ENCODE measurements around the gene GPS1. TPM values are rescaled to one million over a fixed set of nuclear protein-coding genes. Genes with fewer than 3 reads are reported as not detected.

The GPS1 gene
- total and polyA plus RNA-seq, 2 experiments from 2014 or later: 136 to 242 TPM

GRCh38 chr17:82049106-82049505 lies 2.6 kb upstream of the GPS1 start:
- Mint-ChIP-seq H3K4me1 (no peaks in the 10 kb centered on the region; the same call in 2 of the 3 replicates), H3K27me3 (ENCODE audit: insufficient read depth, low read depth, poor library complexity) (peaks cover 11% of the 10 kb centered on the region), H3K36me3 (ENCODE audit: low read depth) (peaks cover 8% of the 10 kb centered on the region), H3K9me3 (no peaks in the 10 kb centered on the region), H3K4me3 (no peak overlapping the region), H3K27ac (no peak overlapping the region)
- peaks cover 9% of the 10 kb centered on the region; the same call in 1 of the 2 replicates for H3K79me2 ChIP-seq (replicated peaks; ENCODE audit: insufficient read depth)
- no peak overlapping the region for H3K4me2 ChIP-seq
- 0 out of 2 replicates have a peak, but pooled peaks cover 6% of the 10 kb centered on the region for H3F3A ChIP-seq (replicated peaks; ENCODE audit: low read depth)
- no peaks in the 10 kb centered on the region for H3K9me2 ChIP-seq (ENCODE audit: insufficient read depth)
- DNase-seq (ENCODE audit: low spot score): no peak
- no peak for ATAC-seq
- TF ChIP-seq ZNF331 (CRISPR knock-in tag; IDR thresholded peaks at IDR 0.05; ENCODE audit: low read depth): no peak
- no peak overlapping the region for H2AFZ ChIP-seq
- no peaks in the 10 kb centered on the region for H3K27me3 ChIP-seq (ENCODE audit: insufficient read depth)
- H3K27ac ChIP-seq (ENCODE audit: low read depth): no peak overlapping the region
- H3K36me3 ChIP-seq (ENCODE audit: insufficient read depth): no peaks in the 10 kb centered on the region
- no peak overlapping the region for H3K4me3 ChIP-seq
- H3K4me1 ChIP-seq (ENCODE audit: insufficient read depth): no peaks in the 10 kb centered on the region
- H4K20me1 ChIP-seq (replicated peaks; ENCODE audit: insufficient read depth): peaks cover 8% of the 10 kb centered on the region; the same call in 1 of the 2 replicates

GRCh38 chr17:82049521-82049971 lies 2.2 kb upstream of the GPS1 start:
- H3K9me3 Mint-ChIP-seq: no peaks in the 10 kb centered on the region
- Histone ChIP-seq H3K9me2 (ENCODE audit: insufficient read depth) (no peaks in the 10 kb centered on the region), H3K79me2 (replicated peaks; ENCODE audit: insufficient read depth) (peaks cover 9% of the 10 kb centered on the region; the same call in 1 of the 2 replicates), H3F3A (replicated peaks; ENCODE audit: low read depth) (0 out of 2 replicates have a peak, but pooled peaks cover 6% of the 10 kb centered on the region), H3K27ac (ENCODE audit: low read depth) (no peak overlapping the region), H3K4me1 (ENCODE audit: insufficient read depth) (no peaks in the 10 kb centered on the region), H3K4me2 (no peak overlapping the region), H2AFZ (no peak overlapping the region), H3K36me3 (ENCODE audit: insufficient read depth) (no peaks in the 10 kb centered on the region), H3K27me3 (ENCODE audit: insufficient read depth) (no peaks in the 10 kb centered on the region), H3K4me3 (no peak overlapping the region), H4K20me1 (replicated peaks; ENCODE audit: insufficient read depth) (peaks cover 8% of the 10 kb centered on the region; the same call in 1 of the 2 replicates)
- ATAC-seq: no peak
- no peak overlapping the region for H3K4me3 Mint-ChIP-seq
- H3K27ac Mint-ChIP-seq: no peak overlapping the region
- H3K4me1 Mint-ChIP-seq: no peaks in the 10 kb centered on the region; the same call in 2 of the 3 replicates
- TF ChIP-seq POLR2AphosphoS5 (IDR thresholded peaks at IDR 0.05; ENCODE audit: low read depth) (no peak), ZNF114 (CRISPR knock-in tag; IDR thresholded peaks at IDR 0.05) (no peak), STAT1 (IDR thresholded peaks at IDR 0.05; ENCODE audit: unreplicated experiment) (no peak), ZNF331 (CRISPR knock-in tag; IDR thresholded peaks at IDR 0.05; ENCODE audit: low read depth) (no peak), JUNB (IDR thresholded peaks at IDR 0.05; ENCODE audit: unreplicated experiment) (no peak), CREB1 (CRISPR knock-in tag; IDR thresholded peaks at IDR 0.05; ENCODE audit: low read depth) (no peak), NANOG (IDR thresholded peaks at IDR 0.05; ENCODE audit: borderline replicate concordance) (no peak), CTCF (conservative IDR thresholded peaks at IDR 0.05; ENCODE audit: low read depth in 2 of 2) (no peak)
- TF ChIP-seq, protein P1, sequence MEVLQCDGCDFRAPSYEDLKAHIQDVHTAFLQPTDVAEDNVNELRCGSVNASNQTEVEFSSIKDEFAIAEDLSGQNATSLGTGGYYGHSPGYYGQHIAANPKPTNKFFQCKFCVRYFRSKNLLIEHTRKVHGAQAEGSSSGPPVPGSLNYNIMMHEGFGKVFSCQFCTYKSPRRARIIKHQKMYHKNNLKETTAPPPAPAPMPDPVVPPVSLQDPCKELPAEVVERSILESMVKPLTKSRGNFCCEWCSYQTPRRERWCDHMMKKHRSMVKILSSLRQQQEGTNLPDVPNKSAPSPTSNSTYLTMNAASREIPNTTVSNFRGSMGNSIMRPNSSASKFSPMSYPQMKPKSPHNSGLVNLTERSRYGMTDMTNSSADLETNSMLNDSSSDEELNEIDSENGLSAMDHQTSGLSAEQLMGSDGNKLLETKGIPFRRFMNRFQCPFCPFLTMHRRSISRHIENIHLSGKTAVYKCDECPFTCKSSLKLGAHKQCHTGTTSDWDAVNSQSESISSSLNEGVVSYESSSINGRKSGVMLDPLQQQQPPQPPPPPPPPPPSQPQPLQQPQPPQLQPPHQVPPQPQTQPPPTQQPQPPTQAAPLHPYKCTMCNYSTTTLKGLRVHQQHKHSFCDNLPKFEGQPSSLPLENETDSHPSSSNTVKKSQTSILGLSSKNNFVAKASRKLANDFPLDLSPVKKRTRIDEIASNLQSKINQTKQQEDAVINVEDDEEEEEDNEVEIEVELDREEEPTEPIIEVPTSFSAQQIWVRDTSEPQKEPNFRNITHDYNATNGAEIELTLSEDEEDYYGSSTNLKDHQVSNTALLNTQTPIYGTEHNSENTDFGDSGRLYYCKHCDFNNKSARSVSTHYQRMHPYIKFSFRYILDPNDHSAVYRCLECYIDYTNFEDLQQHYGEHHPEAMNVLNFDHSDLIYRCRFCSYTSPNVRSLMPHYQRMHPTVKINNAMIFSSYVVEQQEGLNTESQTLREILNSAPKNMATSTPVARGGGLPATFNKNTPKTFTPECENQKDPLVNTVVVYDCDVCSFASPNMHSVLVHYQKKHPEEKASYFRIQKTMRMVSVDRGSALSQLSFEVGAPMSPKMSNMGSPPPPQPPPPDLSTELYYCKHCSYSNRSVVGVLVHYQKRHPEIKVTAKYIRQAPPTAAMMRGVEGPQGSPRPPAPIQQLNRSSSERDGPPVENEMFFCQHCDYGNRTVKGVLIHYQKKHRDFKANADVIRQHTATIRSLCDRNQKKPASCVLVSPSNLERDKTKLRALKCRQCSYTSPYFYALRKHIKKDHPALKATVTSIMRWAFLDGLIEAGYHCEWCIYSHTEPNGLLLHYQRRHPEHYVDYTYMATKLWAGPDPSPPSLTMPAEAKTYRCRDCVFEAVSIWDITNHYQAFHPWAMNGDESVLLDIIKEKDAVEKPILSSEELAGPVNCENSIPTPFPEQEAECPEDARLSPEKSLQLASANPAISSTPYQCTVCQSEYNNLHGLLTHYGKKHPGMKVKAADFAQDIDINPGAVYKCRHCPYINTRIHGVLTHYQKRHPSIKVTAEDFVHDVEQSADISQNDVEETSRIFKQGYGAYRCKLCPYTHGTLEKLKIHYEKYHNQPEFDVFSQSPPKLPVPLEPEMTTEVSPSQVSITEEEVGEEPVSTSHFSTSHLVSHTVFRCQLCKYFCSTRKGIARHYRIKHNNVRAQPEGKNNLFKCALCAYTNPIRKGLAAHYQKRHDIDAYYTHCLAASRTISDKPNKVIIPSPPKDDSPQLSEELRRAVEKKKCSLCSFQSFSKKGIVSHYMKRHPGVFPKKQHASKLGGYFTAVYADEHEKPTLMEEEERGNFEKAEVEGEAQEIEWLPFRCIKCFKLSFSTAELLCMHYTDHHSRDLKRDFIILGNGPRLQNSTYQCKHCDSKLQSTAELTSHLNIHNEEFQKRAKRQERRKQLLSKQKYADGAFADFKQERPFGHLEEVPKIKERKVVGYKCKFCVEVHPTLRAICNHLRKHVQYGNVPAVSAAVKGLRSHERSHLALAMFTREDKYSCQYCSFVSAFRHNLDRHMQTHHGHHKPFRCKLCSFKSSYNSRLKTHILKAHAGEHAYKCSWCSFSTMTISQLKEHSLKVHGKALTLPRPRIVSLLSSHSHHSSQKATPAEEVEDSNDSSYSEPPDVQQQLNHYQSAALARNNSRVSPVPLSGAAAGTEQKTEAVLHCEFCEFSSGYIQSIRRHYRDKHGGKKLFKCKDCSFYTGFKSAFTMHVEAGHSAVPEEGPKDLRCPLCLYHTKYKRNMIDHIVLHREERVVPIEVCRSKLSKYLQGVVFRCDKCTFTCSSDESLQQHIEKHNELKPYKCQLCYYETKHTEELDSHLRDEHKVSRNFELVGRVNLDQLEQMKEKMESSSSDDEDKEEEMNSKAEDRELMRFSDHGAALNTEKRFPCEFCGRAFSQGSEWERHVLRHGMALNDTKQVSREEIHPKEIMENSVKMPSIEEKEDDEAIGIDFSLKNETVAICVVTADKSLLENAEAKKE (CRISPR knock-in tag; IDR thresholded peaks at IDR 0.05): no peak
- TF ChIP-seq, protein P2, sequence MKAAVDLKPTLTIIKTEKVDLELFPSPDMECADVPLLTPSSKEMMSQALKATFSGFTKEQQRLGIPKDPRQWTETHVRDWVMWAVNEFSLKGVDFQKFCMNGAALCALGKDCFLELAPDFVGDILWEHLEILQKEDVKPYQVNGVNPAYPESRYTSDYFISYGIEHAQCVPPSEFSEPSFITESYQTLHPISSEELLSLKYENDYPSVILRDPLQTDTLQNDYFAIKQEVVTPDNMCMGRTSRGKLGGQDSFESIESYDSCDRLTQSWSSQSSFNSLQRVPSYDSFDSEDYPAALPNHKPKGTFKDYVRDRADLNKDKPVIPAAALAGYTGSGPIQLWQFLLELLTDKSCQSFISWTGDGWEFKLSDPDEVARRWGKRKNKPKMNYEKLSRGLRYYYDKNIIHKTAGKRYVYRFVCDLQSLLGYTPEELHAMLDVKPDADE (IDR thresholded peaks at IDR 0.05): no peak
- peaks cover 11% of the 10 kb centered on the region for H3K27me3 Mint-ChIP-seq (ENCODE audit: insufficient read depth, low read depth, poor library complexity)
- DNase-seq (ENCODE audit: low spot score): no peak
- H3K36me3 Mint-ChIP-seq (ENCODE audit: low read depth): peaks cover 8% of the 10 kb centered on the region
